Renal cortical epithelial cell (primary cell): ENCODE measurements around the gene BICD1. TPM values are rescaled to one million over a fixed set of nuclear protein-coding genes. Genes with fewer than 3 reads are reported as not detected.

Experiments
- DNase-seq: peaks from one replicate; pipeline ENCODE4 v3.0.0-alpha.2; 2011; ENCODE audit warnings: low read depth
- total RNA-seq: library from RNA; depleted of rRNA; stranded (reverse); fragments of >200 nt; gene quantifications from 2 replicates; pipeline ENCODE4 v1.2.3, GENCODE V29; 2014

Gene BICD1
- total RNA-seq, 1 donor from 2014 or later = 64.0 TPM

- DNase-seq = no peak
Measured at GRCh38 chr12:32402170-32402569, 295.5 kb downstream of the BICD1 start.

- DNase-seq = no peak
Measured at GRCh38 chr12:32402946-32403345, 296.3 kb downstream of the BICD1 start.

DNA sequence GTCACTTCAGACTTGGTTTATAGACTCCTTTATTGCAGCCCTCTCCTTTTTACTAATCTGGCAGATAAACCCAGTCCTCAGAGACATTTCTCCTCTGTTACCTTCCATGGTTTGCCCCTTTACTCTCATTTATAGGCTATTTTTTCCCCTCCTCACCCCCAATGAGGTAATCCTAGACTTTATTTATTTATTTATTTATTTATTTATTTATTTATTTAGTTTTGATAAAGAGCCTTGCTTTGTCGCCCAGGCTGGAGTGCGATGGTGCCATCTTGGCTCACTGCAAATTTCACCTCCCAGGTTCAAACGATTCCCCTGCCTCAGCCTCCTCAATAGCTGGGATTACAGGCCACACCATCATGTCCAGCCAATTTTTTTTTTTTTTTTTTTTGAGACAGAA, 301.1 kb downstream of the BICD1 start:
- DNase-seq = no peak

DNA sequence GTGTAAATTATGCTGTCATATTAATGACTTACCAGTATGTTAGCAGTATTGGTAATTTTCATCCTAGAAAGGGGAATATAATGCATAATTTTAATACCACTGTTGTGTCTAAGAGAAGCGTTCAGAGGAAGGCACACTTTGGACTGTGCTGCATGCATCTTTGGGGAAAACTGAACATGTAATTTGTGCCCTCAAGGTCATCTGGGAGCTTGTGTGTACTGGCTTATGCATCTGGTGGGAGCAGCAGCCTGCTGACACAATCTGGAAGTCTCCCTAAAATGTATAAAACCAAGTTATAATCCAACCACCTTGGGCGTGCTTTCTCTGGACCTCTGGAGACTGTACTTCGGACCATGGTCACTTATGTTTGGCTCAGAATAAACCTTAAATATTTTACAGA, 306.8 kb downstream of the BICD1 start:
- DNase-seq = no peak

DNA sequence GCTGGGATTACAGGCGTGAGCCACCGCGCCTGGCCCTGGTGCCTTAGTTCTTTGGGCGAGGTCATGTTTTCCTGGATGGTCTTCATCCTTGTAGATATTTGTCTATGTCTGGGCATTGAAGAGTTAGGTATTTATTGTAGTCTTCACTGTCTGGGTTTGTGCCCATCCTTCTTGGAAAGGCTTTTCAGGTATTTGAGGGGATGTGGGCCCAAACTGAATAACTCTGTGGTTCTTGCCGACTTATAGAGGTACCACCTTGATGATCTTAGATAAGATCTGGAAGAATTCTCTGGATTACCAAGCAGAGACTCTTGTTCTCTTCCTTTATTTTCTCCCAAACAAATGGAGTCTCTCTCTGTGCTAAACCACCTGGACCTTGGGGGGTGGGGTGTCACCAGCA, 311.6 kb downstream of the BICD1 start:
- DNase-seq = no peak

GRCh38 chr12:32418903-32419519, 312.4 kb downstream of the BICD1 start:
- DNase-seq = no peak

GRCh38 chr12:32419520-32419960, 312.9 kb downstream of the BICD1 start:
- DNase-seq = peak; percentile 78

- DNase-seq = no peak
Measured at GRCh38 chr12:32420356-32420755, 313.7 kb downstream of the BICD1 start.

GRCh38 chr12:32423559-32423958, 316.9 kb downstream of the BICD1 start:
- no peak for DNase-seq

DNA sequence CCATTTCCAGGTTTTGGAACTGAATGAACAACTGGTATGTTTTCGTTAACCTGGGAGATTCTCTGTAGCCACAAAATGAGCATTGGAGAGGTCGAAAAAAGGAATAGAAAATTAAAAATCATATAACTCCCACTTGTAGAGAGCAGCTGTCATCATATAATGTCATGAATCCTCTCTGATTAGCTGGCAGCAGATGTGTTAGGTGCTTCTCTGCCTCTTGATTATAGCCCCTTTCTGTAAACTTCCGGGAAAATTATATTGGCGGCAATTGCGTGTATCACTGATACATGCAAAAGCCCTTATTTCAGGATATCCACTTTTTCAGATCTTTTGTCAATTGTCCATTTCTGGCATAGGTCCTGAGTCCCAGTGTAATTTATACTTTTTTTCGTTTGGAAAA, 324.4 kb downstream of the BICD1 start:
- no peak for DNase-seq

Other genes with a start within 250 kb of the BICD1 start
- gene RESF1, start 147.4 kb upstream of the BICD1 start, total RNA-seq = 20.5 and 88.5 TPM in 2 replicates